SIG-M5 treated with dmso at 0.1 percent for 504 hours (cell line): Measurements from ENCODE around the gene PSMG3.

Experiments used
- DNase-seq: peaks from one replicate; lab custom pipeline; 2025; ENCODE audit not compliant: unreplicated experiment; lab: John Stamatoyannopoulos, UW

The PSMG3 gene

DNA sequence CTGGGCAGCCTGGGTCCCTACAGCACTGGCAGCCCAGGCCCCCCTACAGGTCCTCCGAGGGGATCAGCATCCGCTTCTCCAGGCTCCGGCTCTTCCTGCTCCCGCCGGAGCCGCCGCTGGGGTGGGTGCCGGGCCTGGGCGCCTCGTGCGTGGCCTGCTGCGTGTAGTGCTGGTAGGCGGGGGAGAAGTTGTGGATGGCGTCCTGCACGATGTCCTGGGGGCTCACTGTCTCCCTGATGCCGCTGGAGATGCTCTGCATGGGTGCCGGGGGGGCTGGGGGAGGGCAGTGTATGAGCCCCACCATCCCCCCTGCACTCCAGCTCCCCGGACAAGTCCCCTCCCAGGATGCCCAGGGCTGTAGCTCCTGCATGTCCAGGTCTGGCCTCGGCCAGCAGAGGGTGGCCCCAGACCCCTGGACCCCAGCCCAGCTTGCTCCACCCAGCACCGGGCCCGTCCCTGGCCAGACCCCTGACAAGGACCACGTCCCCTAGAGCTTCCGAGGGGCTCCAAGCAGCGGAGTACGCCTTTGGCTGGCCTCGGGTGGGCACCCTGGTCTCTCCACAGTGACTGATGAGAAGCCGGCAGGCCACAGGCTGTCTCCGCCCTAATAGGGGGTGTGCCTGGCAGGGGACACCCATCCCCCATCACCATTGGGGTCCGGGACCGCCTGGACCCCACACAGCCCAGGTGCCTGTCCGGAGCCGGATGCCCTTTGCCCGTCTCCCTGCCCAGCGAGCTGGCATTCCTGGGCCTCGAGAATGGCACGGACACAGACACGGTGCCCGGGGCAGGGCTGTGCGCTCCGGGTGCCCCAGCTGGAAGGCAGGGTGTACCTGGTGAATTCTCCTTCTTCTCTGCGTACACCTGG is 22.7 kb downstream of the PSMG3 start:
- DNase-seq = no peak

DNA sequence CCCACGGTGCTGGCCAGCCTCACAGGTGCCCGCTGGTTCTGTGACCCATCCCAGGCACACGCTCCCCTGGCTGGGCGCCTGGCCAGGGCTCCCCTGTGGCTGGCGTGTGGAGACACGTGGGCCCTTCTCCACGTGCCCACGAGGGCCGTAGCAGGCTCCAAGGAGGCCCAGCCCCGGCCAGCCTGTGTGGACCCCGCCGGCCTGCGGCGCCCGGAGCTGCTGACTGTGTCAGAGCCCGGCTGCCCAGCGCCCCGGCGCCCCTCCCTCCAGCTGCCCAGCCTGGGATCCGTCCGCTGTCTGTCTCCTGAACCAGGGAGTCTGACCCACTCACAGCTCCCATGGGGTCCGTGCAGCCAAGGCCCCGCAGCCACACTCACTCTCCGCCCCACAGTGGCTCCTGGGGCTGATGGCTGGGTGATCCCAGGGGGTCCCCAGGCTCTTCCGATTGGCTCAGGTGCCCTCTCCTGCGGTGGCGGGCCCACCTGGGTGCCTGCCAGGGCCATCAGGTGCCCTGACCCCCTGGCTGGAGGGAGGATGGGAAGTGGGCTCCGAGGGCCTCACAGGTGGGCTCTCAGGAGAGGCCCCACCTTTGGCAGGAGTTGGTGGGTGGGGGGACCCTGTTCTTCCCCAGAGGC is 23.4 kb downstream of the PSMG3 start:
- DNase-seq = no peak

DNA sequence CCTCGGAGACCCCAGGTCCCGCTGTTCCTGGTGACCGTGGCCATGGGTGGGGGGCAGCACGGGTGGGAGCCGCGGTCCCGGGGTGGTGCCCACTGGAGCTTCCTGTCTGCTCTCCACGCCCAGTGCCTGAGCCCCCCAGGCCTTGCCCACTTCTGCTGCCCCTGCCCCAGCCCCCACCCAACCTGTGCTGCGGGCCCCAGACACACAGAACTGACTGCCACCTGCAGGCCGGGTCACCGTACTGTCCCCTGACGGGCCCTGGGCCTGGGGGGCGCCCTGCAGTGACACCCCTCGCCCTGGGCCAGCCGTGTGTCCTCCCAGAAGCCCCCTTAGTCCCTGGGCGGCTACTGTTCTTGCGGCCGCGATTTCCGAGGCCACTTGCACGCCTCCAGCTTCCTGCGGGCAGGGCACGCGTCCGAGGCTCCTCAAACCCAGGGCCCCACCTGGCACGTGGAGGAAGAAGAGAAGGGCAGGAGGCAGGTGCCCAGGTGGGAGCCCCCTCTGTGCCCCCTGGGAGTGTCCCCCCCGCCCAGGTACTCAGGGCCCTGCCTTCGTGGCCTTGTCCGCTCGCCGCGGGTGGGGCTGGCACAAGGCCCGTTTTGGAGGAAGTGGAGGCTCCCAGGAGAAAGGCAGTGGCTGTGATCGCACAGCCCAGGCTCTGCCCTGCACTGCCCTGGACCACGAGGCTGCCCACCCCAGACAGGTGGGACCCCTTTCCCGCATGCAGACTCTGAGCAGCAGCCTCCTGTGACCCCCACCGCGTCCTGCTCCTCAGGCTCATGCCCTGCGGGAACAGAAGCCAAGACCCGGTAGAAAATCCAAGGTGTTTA is 24.2 kb downstream of the PSMG3 start:
- no peak for DNase-seq

DNA sequence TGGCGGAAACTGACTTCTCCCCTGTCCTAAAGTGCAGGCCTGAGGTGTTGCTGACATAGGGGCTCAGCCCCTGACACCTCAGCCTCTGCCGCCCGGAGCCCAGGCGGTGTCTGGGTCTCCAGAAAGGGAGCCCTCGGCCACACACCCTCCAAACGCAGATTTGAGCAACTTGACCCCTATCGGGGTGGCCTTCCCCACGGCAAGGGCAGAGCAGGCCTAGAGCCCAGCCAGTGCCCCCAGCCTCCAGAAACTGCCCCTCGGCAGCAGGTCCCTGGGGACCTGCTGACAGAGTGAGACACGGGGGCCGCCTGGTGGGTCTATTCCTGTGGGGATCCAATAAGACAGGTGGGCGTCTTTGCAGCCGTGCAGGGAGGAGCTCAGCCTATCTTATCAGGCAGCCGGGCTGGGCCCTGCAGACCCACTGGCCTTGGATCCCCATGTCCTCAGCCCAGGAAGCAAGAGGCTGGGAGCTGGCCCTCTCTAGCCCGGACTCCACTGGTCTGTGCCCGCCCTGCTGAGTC is 24.9 kb downstream of the PSMG3 start:
- DNase-seq = no peak

DNA sequence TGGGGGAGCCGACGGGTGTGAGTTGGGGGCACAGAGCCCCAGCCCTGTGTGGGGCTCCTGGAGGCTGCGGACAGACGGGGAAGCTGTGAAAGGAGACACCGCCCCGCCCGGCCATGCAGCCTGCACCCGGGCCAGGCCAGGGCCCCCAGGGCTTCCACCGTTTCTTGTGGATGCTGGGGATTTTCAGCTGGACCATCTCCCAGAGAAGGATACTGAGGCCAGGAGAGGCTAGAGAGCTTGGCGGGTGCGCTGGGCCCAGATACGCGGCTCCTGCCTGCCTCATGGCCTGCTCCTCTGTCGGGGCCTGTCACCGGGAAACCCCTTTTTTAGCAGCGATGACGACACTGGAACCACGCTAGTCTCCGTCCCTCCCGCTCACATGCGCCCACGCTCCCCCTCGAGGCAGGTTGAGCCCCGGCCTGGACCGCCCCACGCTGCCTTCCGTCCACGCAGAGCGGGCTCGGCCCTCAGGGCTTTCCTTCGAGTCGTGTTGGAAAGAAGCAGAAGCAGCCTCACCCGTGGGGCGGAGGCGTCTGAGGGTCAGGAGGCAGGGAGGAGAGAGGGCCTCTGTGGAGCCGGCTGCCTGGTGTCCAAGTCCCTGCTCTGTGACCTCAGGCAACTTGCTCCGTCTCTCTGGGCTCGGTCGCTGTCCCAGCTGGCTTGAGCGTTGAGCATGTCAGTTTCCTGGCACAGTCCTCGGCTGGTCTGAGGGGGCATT is 25.5 kb downstream of the PSMG3 start:
- DNase-seq = no peak

DNA sequence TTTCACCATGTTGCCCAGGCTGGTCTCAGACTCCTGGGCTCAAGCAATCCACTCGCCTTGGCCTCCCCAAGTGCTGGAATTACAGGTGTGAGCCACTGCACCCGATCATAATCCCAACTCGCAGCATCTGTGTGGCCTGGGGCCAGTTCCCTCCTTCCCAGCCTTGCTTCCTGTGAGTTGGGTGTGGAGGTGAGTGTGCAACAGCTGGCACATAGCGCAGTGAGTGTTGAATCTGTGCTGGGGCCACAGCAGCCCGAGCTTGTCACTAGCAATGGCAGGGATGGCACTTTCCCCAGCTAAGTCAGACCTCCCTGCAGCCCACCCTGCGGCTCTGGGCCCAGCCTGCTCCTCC is 26.0 kb downstream of the PSMG3 start:
- no peak for DNase-seq

DNA sequence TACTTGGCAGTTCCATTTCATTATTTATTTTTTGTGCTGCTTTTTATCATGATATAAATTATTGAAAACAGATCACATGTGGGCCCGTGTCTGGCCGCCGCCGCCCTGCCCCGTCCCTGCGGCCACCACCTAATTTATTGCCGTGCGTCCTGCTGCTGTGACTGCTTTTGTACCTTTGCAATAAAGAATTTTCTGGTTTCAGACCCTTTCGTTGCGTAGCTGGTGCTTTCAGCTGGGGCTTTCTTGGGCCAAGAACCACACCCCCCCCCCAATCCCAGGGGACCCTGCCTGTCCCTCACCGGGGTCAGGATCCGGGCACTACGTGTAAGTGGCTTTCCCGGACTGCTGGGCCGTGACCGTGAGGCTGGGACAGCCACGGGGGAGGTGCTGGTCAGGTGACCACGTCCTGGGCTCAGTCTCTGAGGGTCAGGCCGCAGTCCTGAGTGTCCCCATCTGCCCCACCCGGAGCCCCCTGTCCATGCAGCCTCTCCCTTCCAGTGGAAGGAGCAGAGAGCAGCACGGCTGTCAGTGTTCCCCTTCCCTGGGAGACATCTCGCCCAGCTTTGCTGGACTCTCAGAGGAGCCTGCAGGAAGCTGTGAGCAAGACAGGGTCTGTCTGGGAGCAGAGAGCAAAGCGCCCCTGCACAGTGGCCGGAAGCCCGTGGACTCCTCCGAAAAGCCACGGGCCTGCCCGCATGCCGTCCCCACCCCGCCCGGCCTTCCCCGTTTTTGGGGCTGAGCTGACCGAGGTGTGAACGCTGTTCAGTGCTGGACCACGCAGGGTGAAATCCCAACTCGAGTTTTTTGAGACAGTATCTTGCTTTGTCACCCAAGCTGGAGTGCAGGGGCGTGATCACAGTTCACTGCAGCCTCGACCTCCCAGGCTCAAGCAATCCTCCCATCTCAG is 26.7 kb downstream of the PSMG3 start:
- DNase-seq = no peak

DNA sequence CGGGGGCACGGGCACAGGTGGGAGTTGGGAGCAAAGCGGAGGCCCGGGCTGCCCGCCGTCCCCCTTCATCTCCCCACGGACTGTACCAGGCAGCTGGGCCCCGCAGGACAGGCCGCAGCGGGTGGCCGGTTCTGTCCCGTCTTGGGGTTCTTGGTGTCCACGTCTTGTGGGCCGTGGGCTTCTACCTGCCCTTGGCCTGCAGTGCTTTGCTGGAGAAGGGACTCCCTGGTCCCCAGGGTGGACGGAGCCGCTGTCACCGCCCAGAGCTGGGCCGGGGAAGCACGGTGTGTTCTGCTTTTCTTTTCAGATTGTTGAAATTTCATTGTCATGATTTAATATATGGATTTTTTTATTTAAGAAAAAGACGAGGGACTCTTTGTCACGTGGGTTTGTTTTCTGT is 27.5 kb downstream of the PSMG3 start:
- DNase-seq = no peak

DNA sequence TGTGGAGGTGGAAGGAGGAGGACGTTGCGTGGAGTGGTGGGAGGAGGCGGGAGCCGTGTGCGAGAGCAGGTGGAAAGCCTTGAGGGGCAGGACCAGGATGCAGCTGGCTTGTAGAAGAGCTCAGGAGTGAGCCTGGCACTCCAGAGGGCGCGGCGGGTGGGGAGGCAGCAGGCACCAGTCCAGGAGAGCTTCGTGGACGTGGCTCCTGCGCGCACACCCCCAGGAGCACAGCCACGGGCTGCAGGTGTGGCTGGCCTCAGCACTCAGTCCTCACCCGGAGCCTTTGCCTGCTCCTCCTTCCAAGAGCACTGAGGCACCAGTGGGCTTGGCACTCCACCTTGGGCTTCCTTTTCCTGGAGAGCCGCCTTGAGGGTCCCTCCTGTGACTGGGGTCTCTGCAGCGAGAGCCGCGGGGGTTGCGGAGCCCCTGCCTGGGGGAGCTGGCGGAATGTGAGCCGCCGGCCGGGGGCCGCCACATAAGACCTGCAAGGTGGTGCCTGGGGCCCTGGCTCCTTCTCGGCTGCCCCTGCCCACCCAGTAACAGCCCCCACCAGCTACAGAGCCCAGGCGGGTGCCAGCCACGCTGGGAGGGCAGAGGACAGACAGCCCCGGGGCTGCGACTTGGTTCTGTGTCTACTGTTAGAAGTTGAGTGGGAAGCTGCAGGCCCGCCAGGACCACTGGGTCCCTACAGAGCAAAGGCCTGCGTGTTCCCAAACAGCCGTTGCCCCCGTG is 28.2 kb downstream of the PSMG3 start:
- no peak for DNase-seq

DNA sequence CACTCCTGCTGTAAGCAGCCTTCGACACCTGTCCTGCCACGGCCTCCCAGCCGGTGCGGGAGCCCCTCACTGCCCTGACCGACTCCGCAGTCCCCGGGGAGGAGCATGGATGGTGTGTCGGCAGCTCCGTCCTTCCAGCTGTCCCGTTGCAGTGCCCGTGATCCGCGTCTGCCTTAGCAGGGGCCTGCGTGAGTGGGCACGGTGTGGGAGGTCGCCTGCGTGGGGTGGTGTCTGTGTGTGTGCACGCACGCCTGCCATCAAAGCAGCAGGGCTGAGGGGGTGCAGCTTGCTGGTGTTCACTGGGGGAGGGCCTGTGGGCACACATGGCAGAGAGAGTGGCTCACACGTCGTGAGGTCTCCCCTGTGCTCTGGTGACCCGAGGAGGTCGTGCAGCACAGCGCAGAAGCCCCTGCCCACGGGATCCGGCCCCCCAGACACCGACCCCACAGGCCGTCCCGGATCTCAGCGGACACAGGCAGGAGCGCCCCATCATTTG is 29.0 kb downstream of the PSMG3 start:
- DNase-seq = no peak

DNA sequence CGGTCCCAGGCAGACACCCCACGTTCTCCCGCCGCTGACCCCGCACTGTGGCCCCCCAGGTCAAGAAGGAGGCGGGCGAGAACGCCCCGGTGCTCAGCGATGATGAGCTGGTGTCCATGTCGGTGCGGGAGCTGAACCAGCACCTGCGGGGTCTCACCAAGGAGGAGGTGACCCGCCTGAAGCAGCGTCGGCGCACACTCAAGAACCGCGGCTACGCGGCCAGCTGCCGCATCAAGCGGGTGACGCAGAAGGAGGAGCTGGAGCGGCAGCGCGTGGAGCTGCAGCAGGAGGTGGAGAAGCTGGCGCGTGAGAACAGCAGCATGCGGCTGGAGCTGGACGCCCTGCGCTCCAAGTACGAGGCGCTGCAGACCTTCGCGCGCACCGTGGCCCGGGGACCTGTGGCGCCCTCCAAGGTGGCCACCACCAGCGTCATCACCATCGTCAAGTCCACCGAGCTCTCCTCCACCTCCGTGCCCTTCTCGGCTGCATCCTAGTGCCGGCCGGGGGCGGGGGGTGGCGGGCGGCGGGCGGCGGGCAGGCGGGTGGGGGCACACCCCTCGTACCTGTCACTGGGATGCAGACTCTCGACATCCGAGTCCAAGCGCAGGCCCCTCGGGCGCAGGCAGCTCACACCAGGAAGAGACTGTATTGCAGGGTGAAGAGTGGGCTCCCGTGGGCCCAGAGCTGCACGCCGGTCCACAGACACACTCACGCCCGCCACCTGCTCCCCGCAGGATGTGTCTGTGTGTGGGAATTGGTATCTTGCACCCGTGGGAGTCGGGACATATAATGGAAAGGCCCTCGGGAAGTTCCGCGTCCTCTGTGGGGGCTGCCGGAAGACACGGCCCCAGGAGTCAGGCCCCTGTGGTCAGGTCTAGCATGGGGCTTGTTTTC is 29.7 kb downstream of the PSMG3 start:
- DNase-seq = no peak

DNA sequence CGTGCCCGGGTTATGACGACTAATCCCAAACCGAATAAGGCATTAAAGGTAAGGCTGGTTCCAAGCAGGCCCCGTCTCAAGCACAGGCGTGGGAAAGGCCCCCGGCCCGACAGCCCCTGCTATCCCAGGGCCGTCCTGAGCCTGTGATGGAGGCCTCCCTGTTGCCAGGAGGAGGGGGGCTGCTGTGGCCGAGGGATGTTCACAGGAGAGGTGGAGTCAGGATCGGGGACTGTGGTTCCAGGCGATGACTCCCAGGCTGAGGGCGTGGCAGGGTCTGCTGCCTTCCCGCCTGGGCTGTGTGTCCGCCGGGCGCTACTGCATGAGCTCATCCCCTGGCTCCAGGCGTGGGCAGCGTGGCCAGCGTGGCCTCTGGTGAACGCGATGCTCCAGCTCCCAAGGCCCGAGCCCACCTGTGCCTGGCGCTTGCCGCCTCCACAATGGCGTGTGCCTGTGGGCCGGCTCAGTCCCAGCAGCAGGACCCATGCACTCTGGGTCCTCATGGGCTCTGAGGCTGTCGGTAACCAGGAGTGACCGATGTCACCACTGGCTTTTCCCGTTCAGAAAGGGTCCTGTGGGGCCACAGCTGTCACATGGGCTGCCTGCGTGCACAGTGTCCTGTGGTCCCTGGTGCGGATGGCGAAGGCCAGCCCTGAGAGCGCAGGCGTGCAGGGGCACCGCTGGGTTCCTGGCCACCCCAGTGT is 30.5 kb downstream of the PSMG3 start:
- no peak for DNase-seq

DNA sequence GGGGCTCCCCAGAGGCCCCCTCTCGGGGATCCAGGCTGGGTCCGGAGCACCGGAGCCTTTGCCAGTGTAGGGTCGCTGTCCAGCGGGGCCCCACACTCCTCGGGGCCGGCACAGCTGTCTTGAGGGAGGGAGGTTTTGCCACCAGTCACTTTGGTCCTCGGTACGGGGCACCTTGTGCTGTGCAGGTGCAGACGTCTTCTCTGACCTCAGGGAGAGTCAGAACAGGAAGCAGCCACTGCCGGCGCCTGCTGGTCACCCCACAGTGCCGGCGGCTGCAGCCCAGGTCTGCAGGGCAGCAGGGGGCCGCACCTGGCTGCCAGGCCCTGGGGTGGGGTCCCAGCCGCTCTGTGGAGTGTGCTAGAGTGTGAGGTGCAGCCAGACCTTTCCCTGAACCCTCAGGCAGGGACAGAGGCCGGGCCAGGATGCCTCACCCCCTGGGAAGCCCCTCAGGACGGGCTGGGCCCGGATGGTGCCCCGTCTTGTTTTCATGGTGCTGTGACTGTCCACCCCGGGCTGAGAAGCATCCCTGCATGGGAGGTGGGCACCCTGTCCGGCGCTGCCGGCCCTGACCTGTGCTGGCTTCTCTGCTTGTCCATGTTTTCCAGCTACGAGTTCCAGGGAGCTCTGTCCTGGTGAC is 31.2 kb downstream of the PSMG3 start:
- DNase-seq = no peak

DNA sequence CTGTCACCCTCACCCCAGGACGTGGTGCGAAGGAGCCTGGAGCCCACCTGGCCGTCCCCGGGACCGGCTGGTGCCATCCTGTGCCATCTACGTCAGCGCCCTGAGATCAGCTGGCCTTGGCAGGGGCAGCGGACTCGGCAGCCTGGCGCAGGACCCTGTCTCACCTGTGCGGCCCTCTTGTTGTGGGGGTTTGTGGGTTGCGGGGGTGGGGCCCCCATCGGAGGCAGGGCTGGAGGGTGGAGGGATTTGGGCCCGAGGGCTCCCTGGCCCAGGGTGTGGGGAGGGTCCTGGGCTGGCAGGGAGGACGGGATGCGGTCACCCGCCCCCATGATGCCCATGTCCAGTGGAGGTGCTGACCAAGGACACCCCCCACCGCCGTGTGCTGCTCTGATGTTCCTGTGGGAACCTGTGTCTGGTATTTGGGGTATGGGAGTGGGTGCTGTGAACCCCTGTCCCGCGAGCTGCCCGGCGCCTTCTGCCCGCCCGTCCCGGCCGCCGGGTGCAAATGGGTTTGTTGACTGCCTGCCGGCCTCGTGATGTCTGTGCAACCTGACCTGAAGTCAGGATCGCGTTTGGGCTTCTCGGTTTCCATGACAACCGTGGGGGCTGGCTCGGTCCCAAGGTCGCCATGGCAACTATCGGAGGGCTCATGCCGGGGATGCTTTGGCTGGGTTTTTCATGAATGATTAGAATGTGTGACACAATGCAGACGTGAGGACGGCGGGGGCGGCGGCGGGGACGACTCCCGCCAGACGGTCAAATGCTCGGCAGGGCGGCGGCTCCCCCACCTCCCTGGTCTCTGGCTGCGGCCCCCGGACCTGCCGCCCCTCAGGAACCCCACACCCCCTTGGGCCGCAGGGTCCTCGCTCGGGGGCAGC is 32.1 kb downstream of the PSMG3 start:
- no peak for DNase-seq

DNA sequence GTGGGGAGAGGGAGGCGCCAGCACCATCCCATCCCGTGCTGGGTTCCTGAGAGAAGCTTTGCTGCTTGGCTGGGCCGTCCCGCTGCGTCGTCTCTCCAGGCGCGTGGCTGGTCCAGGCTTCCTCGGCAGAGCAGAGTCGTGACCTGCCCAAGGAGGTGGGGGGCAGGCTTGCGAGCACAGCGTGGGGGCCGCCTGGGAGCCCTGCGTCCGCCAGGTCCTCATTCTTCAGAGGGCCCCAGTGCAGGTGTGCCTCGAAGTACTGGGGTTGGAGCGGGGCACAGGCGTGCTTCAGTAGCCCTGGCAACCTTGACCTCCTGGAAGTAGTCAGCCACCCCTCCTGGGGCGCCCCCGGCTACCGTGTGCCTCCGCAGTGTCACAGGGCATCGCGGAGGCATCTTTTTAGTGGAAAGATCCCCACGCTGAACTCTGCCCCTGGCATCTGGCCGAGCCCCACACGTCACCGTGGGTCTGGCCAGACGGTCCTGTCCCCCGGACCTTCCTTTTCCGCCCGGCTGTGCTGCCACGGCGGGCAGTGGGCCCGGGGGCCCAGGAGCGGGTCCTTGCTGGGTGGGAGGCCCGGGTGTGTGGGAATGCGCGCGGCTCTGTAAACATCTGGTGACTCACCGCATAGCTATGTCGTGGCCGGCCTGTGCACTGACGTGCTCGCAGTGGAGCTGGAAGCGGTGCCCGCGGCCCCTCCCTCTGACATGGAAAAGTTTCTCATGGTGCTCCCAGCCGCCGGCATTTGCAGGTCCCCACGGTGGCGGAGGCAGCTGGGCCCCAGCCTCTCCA is 32.9 kb downstream of the PSMG3 start:
- DNase-seq = peak; percentile 69

DNA sequence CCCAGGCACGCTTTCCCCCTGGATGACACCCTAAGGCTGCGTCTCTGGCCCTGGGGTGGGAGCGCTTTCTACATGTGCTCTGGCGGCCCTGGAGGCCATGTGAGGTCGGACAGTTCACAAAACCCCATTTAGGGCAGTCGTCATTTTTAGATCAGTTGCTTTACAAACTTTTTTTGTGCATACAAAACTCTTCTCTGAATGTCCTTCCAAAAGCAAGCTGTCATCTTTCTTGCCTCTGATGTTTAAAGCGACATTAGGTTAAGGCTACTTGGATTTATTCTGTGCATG is 33.4 kb downstream of the PSMG3 start:
- no peak for DNase-seq
